Measurements from ENCODE around the gene CLIC6. TPM values are rescaled to one million over a fixed set of nuclear protein-coding genes. Genes with fewer than 3 reads are reported as not detected.

The CLIC6 gene
- polyA plus RNA-seq, 1 donor (not counting 4 experiments of a cell fraction or from before 2014, with no cell fraction given), result not detected

- peaks cover 1% of the 10 kb centered on the region for H3K9me3 ChIP-seq (ENCODE audit: control insufficient read depth, low read depth, low read length)
- no peaks in the 10 kb centered on the region for H3K36me3 ChIP-seq (ENCODE audit: control insufficient read depth in 2 of 2, extremely low read depth in 1 of 2, insufficient read depth in 2 of 2, low read length in 2 of 2)
- H3K79me2 ChIP-seq (ENCODE audit: control insufficient read depth, insufficient read depth, low read length), result no peaks in the 10 kb centered on the region
- H3K4me3 ChIP-seq (ENCODE audit: control insufficient read depth in 2 of 3, extremely low read depth in 1 of 3, insufficient read depth in 2 of 3, low read depth in 1 of 3, low read length in 3 of 3), result no peak overlapping the region
- no peaks in the 10 kb centered on the region for H3K4me1 ChIP-seq (ENCODE audit: control insufficient read depth, extremely low read depth, insufficient read depth, low read length)
- no peaks in the 10 kb centered on the region for H4K20me1 ChIP-seq (ENCODE audit: control insufficient read depth, extremely low read depth, insufficient read depth, low read length)
- H3K9ac ChIP-seq (ENCODE audit: control insufficient read depth, extremely low read depth, insufficient read depth, low read length), result no peak overlapping the region
- H3K27ac ChIP-seq (ENCODE audit: control insufficient read depth, insufficient read depth, low read length), result no peak overlapping the region
- no peaks in the 10 kb centered on the region for H3K9me1 ChIP-seq (ENCODE audit: control insufficient read depth, extremely low read depth, insufficient read depth, low read length)
- H3K27me3 ChIP-seq (ENCODE audit: control insufficient read depth, extremely low read depth, insufficient read depth, low read length), result peaks cover 16% of the 10 kb centered on the region
- no peak overlapping the region for H2AFZ ChIP-seq (ENCODE audit: control insufficient read depth, low read length)
- FAIRE-seq, result no peak
- dilution Hi-C loops (cut with MboI; ENCODE audit: extremely low pct_ligation_motif_present, low sequenced_read_pairs), result no loop called here
- TF ChIP-seq CTCF (optimal IDR thresholded peaks at IDR 0.05 in 1 of 3, IDR thresholded peaks at IDR 0.05 in 1 of 3, conservative IDR thresholded peaks at IDR 0.05 in 1 of 3; ENCODE audit: extremely low read depth in 1 of 3, insufficient read depth in 2 of 3, low read length in 3 of 3), result no peak
- no peak for TF ChIP-seq EZH2 (IDR thresholded peaks at IDR 0.05; ENCODE audit: low read length)
- H3K4me2 ChIP-seq (ENCODE audit: control insufficient read depth, extremely low read depth, insufficient read depth, low read depth, low read length), result no peak overlapping the region
- no peak for DNase-seq (ENCODE audit: low read depth, low spot score)
Measured at GRCh38 chr21:34684174-34684876, 15.5 kb downstream of the CLIC6 start.

GRCh38 chr21:34687065-34687464, 18.3 kb downstream of the CLIC6 start:
- TF ChIP-seq CTCF (optimal IDR thresholded peaks at IDR 0.05 in 1 of 3, IDR thresholded peaks at IDR 0.05 in 1 of 3, conservative IDR thresholded peaks at IDR 0.05 in 1 of 3; ENCODE audit: extremely low read depth in 1 of 3, insufficient read depth in 2 of 3, low read length in 3 of 3) (no peak), EZH2 (IDR thresholded peaks at IDR 0.05; ENCODE audit: low read length) (no peak)
- H3K27me3 ChIP-seq (ENCODE audit: control insufficient read depth, extremely low read depth, insufficient read depth, low read length), result peaks cover 24% of the 10 kb centered on the region
- no peak overlapping the region for H3K4me3 ChIP-seq (ENCODE audit: control insufficient read depth in 2 of 3, extremely low read depth in 1 of 3, insufficient read depth in 2 of 3, low read depth in 1 of 3, low read length in 3 of 3)
- H3K36me3 ChIP-seq (ENCODE audit: control insufficient read depth in 2 of 2, extremely low read depth in 1 of 2, insufficient read depth in 2 of 2, low read length in 2 of 2), result no peaks in the 10 kb centered on the region
- no peaks in the 10 kb centered on the region for H3K4me1 ChIP-seq (ENCODE audit: control insufficient read depth, extremely low read depth, insufficient read depth, low read length)
- H3K9me1 ChIP-seq (ENCODE audit: control insufficient read depth, extremely low read depth, insufficient read depth, low read length), result no peaks in the 10 kb centered on the region
- H3K79me2 ChIP-seq (ENCODE audit: control insufficient read depth, insufficient read depth, low read length), result no peaks in the 10 kb centered on the region
- no peak overlapping the region for H2AFZ ChIP-seq (ENCODE audit: control insufficient read depth, low read length)
- no peak for FAIRE-seq
- DNase-seq (ENCODE audit: low read depth, low spot score), result no peak
- no peak overlapping the region for H3K9ac ChIP-seq (ENCODE audit: control insufficient read depth, extremely low read depth, insufficient read depth, low read length)
- H3K27ac ChIP-seq (ENCODE audit: control insufficient read depth, insufficient read depth, low read length), result no peak overlapping the region
- no peaks in the 10 kb centered on the region for H4K20me1 ChIP-seq (ENCODE audit: control insufficient read depth, extremely low read depth, insufficient read depth, low read length)
- H3K4me2 ChIP-seq (ENCODE audit: control insufficient read depth, extremely low read depth, insufficient read depth, low read depth, low read length), result no peak overlapping the region
- no peaks in the 10 kb centered on the region for H3K9me3 ChIP-seq (ENCODE audit: control insufficient read depth, low read depth, low read length)
- dilution Hi-C loops (cut with MboI; ENCODE audit: extremely low pct_ligation_motif_present, low sequenced_read_pairs), result no loop called here

Data from keratinocyte (primary cell).